BJ (cell line): Measurements from ENCODE around the gene ENPP4. TPM values are rescaled to one million over a fixed set of nuclear protein-coding genes. Genes with fewer than 3 reads are reported as not detected.

Experiments
- CTCF ChIA-PET: fragments of 350-600 bp; formaldehyde crosslinking; extraction: SDS; loops from one replicate; lab custom pipeline; 2021; ENCODE audit warnings: antibody characterized with exemption, inconsistent platforms; lab: Yijun Ruan, JAX
- POLR2A ChIA-PET: fragments of 300-600 bp; sonication (Branson Sonifier 250); formaldehyde crosslinking; extraction: SDS; loops from one replicate; lab custom pipeline; 2021; ENCODE audit warnings: antibody characterized with exemption; lab: Charles Lee
- DNase-seq: peaks from one replicate; pipeline ENCODE4 v3.0.0-alpha.2; 2011; ENCODE audit warnings: low read depth
- H3K27me3 ChIP-seq: 2 replicates; pipeline ENCODE4 v1.6.0; 2011; ENCODE audit warnings: low read length; ENCODE audit not compliant: control insufficient read depth, insufficient read depth
- H3K36me3 ChIP-seq: 2 replicates; pipeline ENCODE4 v1.5.1; 2011; ENCODE audit warnings: low read length; ENCODE audit not compliant: control insufficient read depth, insufficient read depth
- H3K4me3 ChIP-seq: 2 replicates; pipeline ENCODE4 v1.5.1; 2011; ENCODE audit warnings: low read depth, mild to moderate bottlenecking, control low read depth, low read length
- CTCF ChIP-seq: IDR thresholded peaks from 2 replicates; pipeline ENCODE4 v1.5.1; 2011; ENCODE audit warnings: low read depth, mild to moderate bottlenecking, control low read depth, inconsistent platforms, low read length, moderate library complexity; ENCODE audit not compliant: insufficient read depth
- polyA plus RNA-seq: library from polyadenylated mRNA; depleted of rRNA; stranded (reverse); fragments of >200 nt; gene quantifications from 2 replicates; pipeline ENCODE4 v1.2.3, GENCODE V29; 2011

The ENPP4 gene
- polyA plus RNA-seq, 1 experiment, result 0.25 TPM

GRCh38 chr6:46095251-46095650, 34.5 kb upstream of the ENPP4 start:
- Histone ChIP-seq H3K4me3 (no peak overlapping the region), H3K27me3 (no peaks in the 10 kb centered on the region), H3K36me3 (no peaks in the 10 kb centered on the region)
- CTCF ChIA-PET, result no interaction called here
- POLR2A ChIA-PET, result no interaction called here
- TF ChIP-seq CTCF, result no peak
- no peak for DNase-seq

- POLR2A ChIA-PET, result no interaction called here
- no peaks in the 10 kb centered on the region for H3K36me3 ChIP-seq
- no peak for TF ChIP-seq CTCF
- DNase-seq, result no peak
- CTCF ChIA-PET, result no interaction called here
- 0 out of 2 replicates have a peak, but pooled peaks cover 3% of the 10 kb centered on the region for H3K27me3 ChIP-seq
- no peak overlapping the region for H3K4me3 ChIP-seq
Observed at GRCh38 chr6:46097366-46097765, 32.4 kb upstream of the ENPP4 start.

GRCh38 chr6:46098678-46099077, 31.1 kb upstream of the ENPP4 start:
- H3K4me3 ChIP-seq, result no peak overlapping the region
- H3K36me3 ChIP-seq, result no peaks in the 10 kb centered on the region
- no peak for TF ChIP-seq CTCF
- 0 out of 2 replicates have a peak, but pooled peaks cover 3% of the 10 kb centered on the region for H3K27me3 ChIP-seq
- POLR2A ChIA-PET, result no interaction called here
- no peak for DNase-seq
- CTCF ChIA-PET, result interaction anchor here (3.8 kb wide), 1 partner anchor 8 kb away, joined by 19 read pairs; no protein-coding TSS in a partner anchor

GRCh38 chr6:46099952-46100351, 29.8 kb upstream of the ENPP4 start:
- no peak for DNase-seq
- ChIA-PET CTCF (interaction anchor here (0.7 to 3.8 kb wide), 3 partner anchors 9 to 13 kb away, joined by 3 to 19 read pairs (median 8); no protein-coding TSS in a partner anchor), POLR2A (no interaction called here)
- no peak overlapping the region for H3K4me3 ChIP-seq
- 0 out of 2 replicates have a peak, but pooled peaks cover 3% of the 10 kb centered on the region for H3K27me3 ChIP-seq
- no peak for TF ChIP-seq CTCF
- H3K36me3 ChIP-seq, result no peaks in the 10 kb centered on the region

- CTCF ChIA-PET, result interaction anchor here (1.6 to 1.9 kb wide), 2 partner anchors 12 to 308 kb away, joined by 3 to 7 read pairs; no protein-coding TSS in a partner anchor
- DNase-seq, result no peak
- no peaks in the 10 kb centered on the region for H3K36me3 ChIP-seq
- POLR2A ChIA-PET, result no interaction called here
- TF ChIP-seq CTCF, result no peak
- H3K27me3 ChIP-seq, result 0 out of 2 replicates have a peak, but pooled peaks cover 3% of the 10 kb centered on the region
- H3K4me3 ChIP-seq, result no peak overlapping the region
Observed at GRCh38 chr6:46102123-46102522, 27.7 kb upstream of the ENPP4 start.
